Left kidney (tissue), 2 donors: Measurements from ENCODE around the gene ACSF3. TPM values are rescaled to one million over a fixed set of nuclear protein-coding genes. Genes with fewer than 3 reads are reported as not detected.
"Not testable (repeated sequence)": the region's sequence is repeated elsewhere in the genome, so short reads cannot be mapped to it uniquely, and the experiment has no call there.

Experiments used
- DNase-seq: peaks from one replicate; pipeline ENCODE4 v3.0.0-alpha.2; 2013
- polyA plus RNA-seq: library from polyadenylated mRNA; unstranded; fragments of 120-200 nt; gene quantifications from one replicate; pipeline ENCODE4 v1.2.1, GENCODE V29; 2013; ENCODE audit not compliant: insufficient read length

ACSF3 gene
- polyA plus RNA-seq, 1 donor: 30.5 TPM

DNA sequence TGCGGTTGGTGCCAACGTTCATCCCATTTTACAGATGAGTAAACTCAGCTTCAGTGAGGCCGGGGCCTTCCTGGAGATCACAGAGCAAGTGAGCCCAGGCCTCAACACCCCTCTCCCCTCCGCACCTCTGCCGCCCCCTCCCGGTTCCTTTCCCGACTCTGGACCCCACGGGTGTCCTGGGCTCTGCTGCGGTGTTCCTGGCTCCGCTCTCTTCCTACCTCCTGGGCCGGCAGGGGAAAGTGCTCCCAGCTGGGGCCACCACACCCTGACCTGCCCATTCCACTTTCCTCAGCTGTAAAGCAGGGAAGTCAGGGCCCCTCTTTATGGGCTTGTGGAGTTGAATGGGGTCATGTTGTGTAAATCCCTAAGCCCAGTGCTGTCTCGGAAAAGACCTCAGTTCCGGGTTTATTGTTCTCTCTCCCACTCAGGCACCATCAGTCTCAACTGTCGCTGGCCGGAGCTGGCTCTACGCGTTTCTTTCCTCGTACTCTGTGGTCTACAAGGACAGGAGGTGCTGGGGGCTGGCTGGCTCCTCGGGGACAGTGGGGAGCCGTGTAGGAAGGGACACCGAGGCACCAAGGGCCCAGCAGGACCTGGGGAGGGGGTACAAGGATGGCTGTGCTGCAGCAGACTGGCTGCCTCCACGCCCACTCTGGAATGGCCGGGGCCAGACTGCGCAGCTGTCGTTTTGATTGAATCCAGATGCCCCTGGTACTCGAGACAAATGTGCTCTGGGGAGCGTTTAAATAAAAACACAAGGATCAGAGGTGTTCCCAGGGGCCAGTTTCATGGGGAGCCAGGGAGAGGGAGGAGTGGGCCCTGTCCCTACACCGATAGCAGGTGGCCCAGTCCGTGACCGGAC is 21.7 kb upstream of the ACSF3 start:
- peak; percentile 63 for DNase-seq

DNA sequence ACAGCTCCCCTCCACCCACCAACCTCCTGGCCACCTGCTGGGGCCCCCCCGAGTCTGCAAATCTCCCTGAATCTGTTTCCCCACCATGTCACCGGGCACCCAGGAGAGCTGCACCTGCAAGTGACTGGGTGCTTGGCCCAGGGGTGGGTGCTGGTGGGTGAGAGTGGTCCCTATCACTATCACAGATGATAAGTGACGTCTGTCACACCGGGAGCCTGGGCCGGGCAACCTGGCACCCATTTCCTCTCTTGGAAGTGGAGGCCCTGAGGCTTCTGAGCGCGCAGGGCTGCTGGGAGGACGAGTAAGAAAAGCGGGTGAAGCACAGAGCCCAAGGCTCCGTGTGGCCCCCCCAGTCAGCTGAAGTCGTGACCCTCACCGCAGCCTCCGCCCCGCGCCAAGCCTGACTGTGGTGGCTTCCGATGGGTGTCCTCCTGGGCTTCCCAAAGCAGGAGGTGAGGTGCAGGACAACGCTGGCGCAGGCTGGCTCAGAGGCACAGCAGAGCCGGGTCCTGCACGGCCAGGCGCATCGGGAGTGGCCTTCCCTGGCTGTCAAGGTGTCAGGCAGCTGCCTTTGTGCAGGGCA is 21.0 kb upstream of the ACSF3 start:
- no peak for DNase-seq

DNA sequence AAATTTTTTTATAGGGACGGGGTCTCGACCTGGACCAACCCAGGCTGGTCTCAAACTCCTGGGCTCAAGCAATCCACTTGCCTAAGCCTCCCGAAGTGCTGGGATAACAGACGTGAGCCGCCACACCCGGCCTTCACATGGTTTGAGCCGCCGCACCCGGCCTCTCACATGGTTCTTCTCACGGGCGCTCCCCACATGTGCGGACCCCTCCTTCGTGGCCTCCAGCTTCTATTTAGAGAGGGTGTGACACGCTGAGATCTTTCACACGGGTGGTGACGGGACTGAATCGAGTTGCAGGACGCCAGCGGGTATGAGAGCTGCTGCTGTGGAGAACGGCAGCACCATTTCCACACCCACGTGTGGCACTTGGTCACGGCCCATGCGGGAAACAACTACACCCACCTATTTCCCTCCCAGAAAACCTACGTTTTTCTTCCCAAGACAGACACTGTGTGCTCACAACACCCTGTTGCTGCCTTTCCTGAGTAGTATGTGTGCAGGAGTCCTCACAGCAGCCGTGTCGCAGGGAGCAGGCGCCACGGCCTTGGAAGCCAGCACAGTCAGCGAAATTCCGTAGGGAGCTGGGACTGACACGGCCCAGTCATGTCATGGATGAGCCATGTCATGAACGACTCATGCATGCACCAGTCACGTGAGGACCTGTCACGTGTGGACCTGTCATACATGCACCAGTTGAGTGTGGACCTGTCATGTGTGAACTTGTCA is 20.1 kb upstream of the ACSF3 start:
- DNase-seq: no peak

DNA sequence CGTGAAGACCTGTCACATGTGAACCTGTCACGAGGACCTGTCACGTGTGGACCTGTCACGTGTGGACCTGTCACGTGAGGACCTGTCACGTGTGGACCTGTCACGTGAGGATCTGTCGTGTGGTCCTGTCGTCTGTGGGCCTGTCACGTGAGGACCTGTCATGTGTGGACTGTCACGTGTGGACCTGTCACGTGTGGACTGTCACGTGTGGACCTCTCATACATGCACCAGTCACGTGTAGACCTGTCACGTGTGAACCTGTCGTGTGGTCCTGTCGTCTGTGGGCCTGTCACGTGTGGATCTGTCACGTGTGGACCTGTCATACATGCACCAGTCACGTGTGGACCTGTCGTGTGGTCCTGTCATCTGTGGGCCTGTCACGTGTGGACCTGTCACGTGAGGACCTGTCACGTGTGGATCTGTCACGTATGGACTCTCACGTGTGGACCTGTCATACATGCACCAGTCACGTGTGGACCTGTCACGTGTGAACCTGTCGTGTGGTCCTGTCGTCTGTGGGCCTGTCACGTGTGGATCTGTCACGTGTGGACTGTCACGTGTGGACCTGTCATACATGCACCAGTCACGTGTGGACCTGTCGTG is 19.5 kb upstream of the ACSF3 start:
- not testable (repeated sequence) for DNase-seq

GRCh38 chr16:89074803-89075688 is 18.6 kb upstream of the ACSF3 start:
- no peak for DNase-seq

- DNase-seq: no peak
These were observed 17.5 kb upstream of the ACSF3 start for GRCh38 chr16:89076159-89076558.

DNA sequence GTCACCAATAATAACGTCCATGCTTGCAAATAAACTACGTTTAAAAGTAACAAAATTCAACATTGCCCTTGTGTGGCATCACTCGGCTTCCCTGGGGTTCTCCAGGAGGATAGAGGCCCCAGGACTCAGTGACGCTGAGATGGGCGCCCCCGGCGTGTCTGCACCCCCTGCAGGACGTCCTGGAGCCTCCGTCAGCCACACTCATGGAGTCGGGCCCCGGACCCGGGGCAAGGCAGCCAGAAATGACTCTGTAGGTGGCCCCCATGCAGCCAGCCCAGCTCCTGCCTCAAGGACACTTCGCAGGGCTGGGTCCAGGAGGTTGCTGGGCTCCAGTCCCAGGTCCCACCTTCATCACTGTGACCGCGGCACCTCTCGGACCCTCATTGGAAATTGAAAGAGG is 16.6 kb upstream of the ACSF3 start:
- no peak for DNase-seq

- DNase-seq: no peak
These were observed 15.5 kb upstream of the ACSF3 start for GRCh38 chr16:89078172-89078571.

- DNase-seq: no peak
These were observed 14.1 kb upstream of the ACSF3 start for GRCh38 chr16:89079434-89079980.

GRCh38 chr16:89080196-89080853 is 13.3 kb upstream of the ACSF3 start:
- DNase-seq: no peak

DNA sequence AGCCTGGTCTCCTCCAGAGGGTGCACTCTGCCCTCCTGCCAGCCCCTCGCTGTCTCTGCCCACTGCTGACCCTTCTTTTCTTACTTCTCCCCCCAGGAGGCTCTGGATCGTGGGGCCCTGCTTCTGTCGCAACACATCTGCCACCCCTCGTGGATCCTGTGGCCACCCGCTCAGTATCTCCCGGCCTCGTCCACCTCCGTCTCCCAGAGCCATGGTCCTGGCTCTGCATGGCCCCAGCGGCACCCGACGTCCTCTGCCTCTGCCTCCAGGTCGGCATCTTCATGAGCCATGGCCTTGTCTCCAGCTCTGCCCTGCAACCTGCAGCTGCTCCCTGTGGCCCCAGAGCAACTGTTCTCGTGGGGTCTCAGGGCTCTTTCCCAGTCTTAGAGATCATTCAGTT is 12.1 kb upstream of the ACSF3 start:
- DNase-seq: no peak

GRCh38 chr16:89084411-89084810 is 9.2 kb upstream of the ACSF3 start:
- no peak for DNase-seq

DNA sequence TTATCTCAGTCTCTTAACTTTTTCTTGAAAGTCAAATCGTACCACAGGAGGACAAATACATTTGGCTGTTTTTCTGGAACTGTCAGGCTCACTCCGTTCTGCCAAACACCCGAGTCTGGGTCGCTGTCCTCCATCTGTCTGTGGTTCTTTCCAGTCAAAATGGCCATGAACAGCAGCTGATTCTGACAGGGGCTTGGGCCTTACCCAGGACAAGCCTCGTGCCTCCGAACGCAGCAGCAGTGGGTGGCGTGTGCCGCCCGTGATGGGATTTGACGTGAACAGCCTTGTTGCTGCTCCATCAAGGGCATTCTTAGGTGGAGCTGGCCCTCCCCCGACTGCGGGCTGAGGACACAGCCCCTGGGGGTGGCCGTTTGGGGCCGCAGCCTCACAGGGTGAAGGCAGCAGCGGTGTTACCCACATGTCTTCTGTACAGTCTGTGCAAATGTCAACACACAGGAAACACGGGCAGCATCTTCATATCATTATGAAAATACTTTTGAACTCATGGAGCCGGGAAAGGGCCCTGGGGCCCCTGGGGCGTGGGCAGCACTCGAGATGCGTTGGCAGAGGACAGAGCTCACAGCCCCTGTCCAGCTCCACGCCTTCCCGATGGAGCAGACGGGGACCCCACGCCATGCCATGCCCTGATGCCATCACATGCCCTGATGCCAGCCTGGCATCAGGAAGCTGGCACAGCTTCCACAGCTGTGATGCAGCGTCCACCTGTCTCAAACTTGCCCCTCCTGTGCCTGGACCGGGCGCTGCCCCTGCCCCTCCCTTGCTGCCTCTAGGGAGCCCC is 8.6 kb upstream of the ACSF3 start:
- no peak for DNase-seq

GRCh38 chr16:89085755-89086154 is 7.9 kb upstream of the ACSF3 start:
- no peak for DNase-seq

DNA sequence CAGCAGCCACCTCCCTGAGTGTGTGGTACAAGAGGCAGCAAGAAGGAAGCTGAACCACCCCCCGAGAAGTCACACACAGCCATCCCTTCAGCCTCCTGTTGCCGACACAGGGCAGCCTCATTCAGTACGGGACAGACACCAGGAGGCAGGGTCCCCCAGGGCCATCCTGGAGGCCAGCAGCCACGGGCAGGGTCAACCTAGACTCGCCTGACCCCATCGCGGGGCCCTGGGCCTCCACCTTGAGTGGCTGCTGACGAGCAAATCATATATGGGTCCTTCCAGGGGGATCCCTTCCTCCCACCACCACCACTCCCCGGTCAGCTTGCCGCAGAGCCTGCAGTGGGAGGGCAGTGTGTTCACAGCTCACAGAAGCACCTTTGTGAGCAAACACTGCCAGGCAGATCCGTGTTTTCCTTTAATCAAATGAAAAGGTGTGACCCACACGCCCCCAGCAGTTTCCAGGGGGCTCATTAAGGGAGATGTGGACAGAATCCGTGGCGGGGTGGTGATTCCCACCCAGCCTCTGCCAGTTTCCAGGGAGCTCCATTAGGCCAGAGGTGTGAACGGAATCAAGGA is 5.6 kb upstream of the ACSF3 start:
- no peak for DNase-seq

- DNase-seq: no peak
These were observed 4.5 kb upstream of the ACSF3 start for GRCh38 chr16:89089120-89089519.

DNA sequence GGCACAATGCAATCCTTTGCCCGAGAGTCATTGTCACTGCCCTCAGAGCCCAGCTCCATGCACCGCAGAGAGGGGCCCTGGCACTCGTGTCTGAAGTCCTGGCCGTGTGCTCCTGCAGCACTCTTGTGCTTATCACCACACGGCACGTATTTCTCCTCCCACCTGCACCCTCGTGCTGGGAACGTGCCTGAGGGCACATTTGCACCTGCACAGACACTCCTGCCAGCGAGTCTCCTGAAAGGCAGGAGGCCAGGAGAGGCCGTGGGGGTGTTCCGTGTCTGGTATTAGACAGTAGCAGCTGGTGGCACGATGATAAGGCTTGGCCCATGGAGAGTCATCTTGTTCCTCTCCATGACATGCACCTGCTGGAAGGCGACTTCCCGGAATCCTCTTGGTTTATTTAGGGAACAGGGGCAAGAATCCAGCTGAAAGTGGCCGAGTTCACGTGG is 3.4 kb upstream of the ACSF3 start:
- no peak for DNase-seq

DNA sequence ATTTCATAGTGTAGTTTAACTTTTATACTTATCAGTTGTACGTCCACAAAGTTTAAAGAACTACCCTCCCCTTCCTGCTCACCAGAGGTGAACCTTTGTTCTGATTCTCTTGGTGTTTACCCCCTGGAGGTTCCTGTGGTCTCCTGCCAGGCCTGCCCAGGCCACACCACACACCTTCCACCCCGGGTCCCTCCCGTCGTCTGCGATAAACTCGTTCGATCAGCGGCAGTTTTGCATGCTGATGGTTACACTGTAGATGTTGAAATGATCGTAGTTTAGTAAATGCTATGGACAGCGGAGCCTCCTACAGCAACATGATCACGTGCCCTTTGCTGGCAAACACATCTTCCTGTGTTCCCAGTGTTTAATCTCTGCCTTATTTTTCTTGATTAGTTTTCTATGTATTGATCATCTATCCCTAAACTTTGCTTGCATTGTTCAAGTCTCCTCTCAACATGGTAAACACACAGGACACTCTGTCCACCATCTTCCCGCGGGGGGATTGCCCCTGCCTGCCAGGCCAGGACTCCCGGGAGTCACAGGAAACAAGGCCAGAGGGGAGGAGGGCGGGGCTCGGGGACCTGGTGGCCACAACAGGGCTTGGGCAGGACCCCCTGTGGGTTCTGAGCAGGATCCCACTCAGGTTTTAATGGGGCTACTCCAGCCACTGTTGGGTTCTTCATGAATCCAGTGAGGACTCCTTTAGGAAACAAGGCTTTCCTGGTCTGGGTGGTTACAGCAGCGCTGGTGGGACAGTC is 2.8 kb upstream of the ACSF3 start:
- DNase-seq: no peak

GRCh38 chr16:89092013-89092412 is 1.6 kb upstream of the ACSF3 start:
- no peak for DNase-seq
